BLaER1 treated with 17β-estradiol and CSF1 and Interleukin-3, amounts not matched to agents 10 nM and 100 nM (cell line): ENCODE measurements around the gene AKAP3.
A peak's percentile ranks its signal among the peaks of the same experiment; 100 is the strongest.

Source experiments
- H3K27ac ChIP-seq, 11 experiments: shearing (Covaris generic); formaldehyde crosslinking; 2 replicates each; pipeline ENCODE4 v1.8.1; 2022
- H3K27me3 ChIP-seq, 11 experiments: shearing (Covaris generic); formaldehyde crosslinking; 2 replicates each; pipeline ENCODE4 v1.8.1; 2022
- H3K36me3 ChIP-seq, 11 experiments: shearing (Covaris generic); formaldehyde crosslinking; 2 replicates each; pipeline ENCODE4 v1.8.1; 2022
- H3K4me1 ChIP-seq, 10 experiments: shearing (Covaris generic); formaldehyde crosslinking; 2 replicates each; pipeline ENCODE4 v1.8.1; 2022
- H3K4me2 ChIP-seq, 11 experiments: shearing (Covaris generic); formaldehyde crosslinking; 2 replicates each; pipeline ENCODE4 v1.8.1; 2022
- H3K4me3 ChIP-seq, 10 experiments: shearing (Covaris generic); formaldehyde crosslinking; 2 replicates each; pipeline ENCODE4 v1.8.1; 2022
- H3K9ac ChIP-seq, 11 experiments: shearing (Covaris generic); formaldehyde crosslinking; 2 replicates each; pipeline ENCODE4 v1.8.1; 2022
- H3K9me3 ChIP-seq, 11 experiments: shearing (Covaris generic); formaldehyde crosslinking; replicated peaks in 1 of 11; 2 replicates each; pipeline ENCODE4 v1.8.1; 2022
- H4K20me1 ChIP-seq, 11 experiments: shearing (Covaris generic); formaldehyde crosslinking; 2 replicates each; pipeline ENCODE4 v1.8.1; 2022
- Cebpa-rat ChIP-seq, 11 experiments: shearing (Covaris generic); IDR thresholded peaks; 2 replicates each; pipeline ENCODE4 v1.8.1; 2022

Gene AKAP3

GRCh38 chr12:4587108-4587507, 61.7 kb downstream of the AKAP3 start:
- no peaks in the 10 kb centered on the region for H3K36me3 ChIP-seq
- no peak overlapping the region for H3K4me3 ChIP-seq
- H4K20me1 ChIP-seq: no peaks in the 10 kb centered on the region
- no peaks in the 10 kb centered on the region for H3K27me3 ChIP-seq
- H3K9me3 ChIP-seq: no peaks in the 10 kb centered on the region
- H3K9ac ChIP-seq: no peak overlapping the region
- TF ChIP-seq Cebpa-rat (IDR thresholded peaks at IDR 0.05): no peak
- no peak overlapping the region for H3K4me2 ChIP-seq
- no peak overlapping the region for H3K27ac ChIP-seq
- no peaks in the 10 kb centered on the region for H3K4me1 ChIP-seq

GRCh38 chr12:4586500-4586899, 62.4 kb downstream of the AKAP3 start:
- no peak overlapping the region for H3K27ac ChIP-seq
- no peak overlapping the region for H3K4me2 ChIP-seq
- H3K9me3 ChIP-seq: no peaks in the 10 kb centered on the region
- no peak overlapping the region for H3K4me3 ChIP-seq
- no peaks in the 10 kb centered on the region for H3K36me3 ChIP-seq
- H3K27me3 ChIP-seq: no peaks in the 10 kb centered on the region
- H3K9ac ChIP-seq: no peak overlapping the region
- no peaks in the 10 kb centered on the region for H3K4me1 ChIP-seq
- H4K20me1 ChIP-seq: no peaks in the 10 kb centered on the region
- no peak for TF ChIP-seq Cebpa-rat (IDR thresholded peaks at IDR 0.05)

GRCh38 chr12:4584896-4585295, 64.0 kb downstream of the AKAP3 start:
- no peaks in the 10 kb centered on the region for H4K20me1 ChIP-seq
- no peak overlapping the region for H3K9ac ChIP-seq
- H3K27ac ChIP-seq: no peak overlapping the region
- no peaks in the 10 kb centered on the region for H3K9me3 ChIP-seq
- H3K4me3 ChIP-seq: no peak overlapping the region
- no peak for TF ChIP-seq Cebpa-rat (IDR thresholded peaks at IDR 0.05)
- H3K27me3 ChIP-seq: peaks cover 0 to 5% (median 0%) of the 10 kb centered on the region in 11 experiments; a peak in 1 of 22 replicates
- H3K4me1 ChIP-seq: peaks cover 0 to 11% (median 9%) of the 10 kb centered on the region in 10 experiments; a peak in 12 of 20 replicates
- H3K4me2 ChIP-seq: no peak overlapping the region
- no peaks in the 10 kb centered on the region for H3K36me3 ChIP-seq

GRCh38 chr12:4584281-4584680, 64.6 kb downstream of the AKAP3 start:
- Histone ChIP-seq H4K20me1 (no peaks in the 10 kb centered on the region), H3K36me3 (no peaks in the 10 kb centered on the region), H3K9ac (no peak overlapping the region), H3K27ac (no peak overlapping the region), H3K4me1 (peaks cover 0 to 13% (median 10%) of the 10 kb centered on the region in 10 experiments; a peak in 12 of 20 replicates), H3K4me2 (no peak overlapping the region), H3K27me3 (peaks cover 0 to 5% (median 0%) of the 10 kb centered on the region in 11 experiments; a peak in 1 of 22 replicates), H3K9me3 (no peaks in the 10 kb centered on the region), H3K4me3 (no peak overlapping the region)
- no peak for TF ChIP-seq Cebpa-rat (IDR thresholded peaks at IDR 0.05)

- Histone ChIP-seq H3K27ac (no peak overlapping the region), H3K36me3 (no peaks in the 10 kb centered on the region), H4K20me1 (no peaks in the 10 kb centered on the region), H3K27me3 (peaks cover 0 to 7% (median 0%) of the 10 kb centered on the region in 11 experiments; a peak in 3 of 22 replicates), H3K4me2 (peak overlapping the region in 8 of 11 experiments; percentile 2 to 51 (median 34); a peak in 11 of 22 replicates), H3K9me3 (no peaks in the 10 kb centered on the region), H3K9ac (0 out of 22 replicates have a peak overlapping the region, but pooled peaks of 1 of the 11 experiments have one; percentile 19), H3K4me1 (peaks cover 0 to 13% (median 10%) of the 10 kb centered on the region in 10 experiments; a peak in 12 of 20 replicates), H3K4me3 (no peak overlapping the region)
- no peak for TF ChIP-seq Cebpa-rat (IDR thresholded peaks at IDR 0.05)
Measured at GRCh38 chr12:4580281-4580688, 68.6 kb downstream of the AKAP3 start.

GRCh38 chr12:4579305-4580102, 69.3 kb downstream of the AKAP3 start:
- H3K4me2 ChIP-seq: peak overlapping the region in 7 of 11 experiments; percentile 2 to 51 (median 38); a peak in 10 of 22 replicates
- H3K27ac ChIP-seq: no peak overlapping the region
- no peak overlapping the region for H3K4me3 ChIP-seq
- no peaks in the 10 kb centered on the region for H4K20me1 ChIP-seq
- H3K27me3 ChIP-seq: peaks cover 0 to 12% (median 0%) of the 10 kb centered on the region in 11 experiments; a peak in 3 of 22 replicates
- no peak overlapping the region for H3K9ac ChIP-seq
- H3K9me3 ChIP-seq: no peaks in the 10 kb centered on the region
- no peaks in the 10 kb centered on the region for H3K36me3 ChIP-seq
- peaks cover 0 to 19% (median 10%) of the 10 kb centered on the region in 10 experiments; a peak in 12 of 20 replicates for H3K4me1 ChIP-seq
- TF ChIP-seq Cebpa-rat (IDR thresholded peaks at IDR 0.05): no peak

GRCh38 chr12:4572680-4573079, 76.2 kb downstream of the AKAP3 start:
- Histone ChIP-seq H3K9me3 (no peaks in the 10 kb centered on the region), H3K36me3 (no peaks in the 10 kb centered on the region; a peak in 1 of 22 replicates), H3K9ac (no peak overlapping the region), H3K4me2 (no peak overlapping the region), H3K27ac (no peak overlapping the region), H3K4me1 (peaks cover 4 to 21% (median 7%) of the 10 kb centered on the region in 10 experiments; a peak in 18 of 20 replicates), H4K20me1 (peaks cover 0 to 7% (median 0%) of the 10 kb centered on the region in 11 experiments; a peak in 2 of 22 replicates), H3K27me3 (peaks cover 0 to 20% (median 0%) of the 10 kb centered on the region in 11 experiments; a peak in 4 of 22 replicates), H3K4me3 (no peak overlapping the region)
- TF ChIP-seq Cebpa-rat (IDR thresholded peaks at IDR 0.05): no peak

- Histone ChIP-seq H3K4me1 (peaks cover 25 to 53% (median 39%) of the 10 kb centered on the region in 10 experiments), H4K20me1 (peaks cover 0 to 12% (median 0%) of the 10 kb centered on the region in 11 experiments; a peak in 4 of 22 replicates), H3K9ac (no peak overlapping the region), H3K36me3 (no peaks in the 10 kb centered on the region; a peak in 1 of 22 replicates), H3K9me3 (no peaks in the 10 kb centered on the region), H3K4me3 (no peak overlapping the region), H3K4me2 (peak overlapping the region in 3 of 11 experiments; percentile 4 to 98 (median 34); a peak in 5 of 22 replicates), H3K27me3 (peaks cover 0 to 10% (median 0%) of the 10 kb centered on the region in 11 experiments; a peak in 2 of 22 replicates), H3K27ac (no peak overlapping the region)
- no peak for TF ChIP-seq Cebpa-rat (IDR thresholded peaks at IDR 0.05)
Measured at GRCh38 chr12:4569261-4569660, 79.6 kb downstream of the AKAP3 start.
